ENCODE data around the gene LITAF.

The LITAF gene

DNA sequence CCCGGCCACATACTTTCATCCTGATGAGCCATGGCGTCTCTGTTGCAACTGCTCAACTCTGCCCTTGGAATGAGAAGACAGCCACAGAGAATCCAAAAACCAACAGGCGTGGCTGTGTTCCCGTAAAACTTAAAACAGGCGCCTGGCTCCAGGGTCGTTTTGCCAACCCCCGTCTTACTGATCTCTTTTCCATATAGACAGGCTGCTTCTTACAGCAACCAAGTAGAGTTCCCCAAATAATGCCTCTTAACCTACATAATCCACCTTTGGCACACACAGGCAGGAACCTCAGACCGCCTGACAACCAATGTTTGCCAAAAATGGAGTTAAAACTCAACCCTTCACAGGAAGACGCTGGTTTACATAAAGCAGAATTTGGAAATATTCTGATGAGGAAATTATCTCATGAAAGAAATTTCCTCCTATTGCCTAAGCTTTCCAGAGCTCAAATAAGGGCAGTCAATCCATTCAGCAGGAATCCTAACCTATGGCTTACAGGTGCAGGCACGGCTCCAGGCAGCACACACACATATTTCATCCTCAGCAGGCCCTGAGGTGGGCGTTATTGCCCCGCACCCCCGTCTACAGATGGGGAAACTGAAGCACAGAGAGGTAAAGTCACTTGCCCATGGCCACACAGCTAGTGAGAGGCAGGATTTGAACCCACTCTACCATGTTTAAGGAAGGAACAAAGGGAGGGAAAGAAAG, 35.8 kb downstream of the LITAF start:
- TF ChIP-seq, protein P1, sequence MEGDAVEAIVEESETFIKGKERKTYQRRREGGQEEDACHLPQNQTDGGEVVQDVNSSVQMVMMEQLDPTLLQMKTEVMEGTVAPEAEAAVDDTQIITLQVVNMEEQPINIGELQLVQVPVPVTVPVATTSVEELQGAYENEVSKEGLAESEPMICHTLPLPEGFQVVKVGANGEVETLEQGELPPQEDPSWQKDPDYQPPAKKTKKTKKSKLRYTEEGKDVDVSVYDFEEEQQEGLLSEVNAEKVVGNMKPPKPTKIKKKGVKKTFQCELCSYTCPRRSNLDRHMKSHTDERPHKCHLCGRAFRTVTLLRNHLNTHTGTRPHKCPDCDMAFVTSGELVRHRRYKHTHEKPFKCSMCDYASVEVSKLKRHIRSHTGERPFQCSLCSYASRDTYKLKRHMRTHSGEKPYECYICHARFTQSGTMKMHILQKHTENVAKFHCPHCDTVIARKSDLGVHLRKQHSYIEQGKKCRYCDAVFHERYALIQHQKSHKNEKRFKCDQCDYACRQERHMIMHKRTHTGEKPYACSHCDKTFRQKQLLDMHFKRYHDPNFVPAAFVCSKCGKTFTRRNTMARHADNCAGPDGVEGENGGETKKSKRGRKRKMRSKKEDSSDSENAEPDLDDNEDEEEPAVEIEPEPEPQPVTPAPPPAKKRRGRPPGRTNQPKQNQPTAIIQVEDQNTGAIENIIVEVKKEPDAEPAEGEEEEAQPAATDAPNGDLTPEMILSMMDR (IDR thresholded peaks at IDR 0.05; ENCODE audit: low read depth, low read length, missing control alignments): no peak
- no peak for DNase-seq (ENCODE audit: low read depth)
- no peak overlapping the region for H3K4me3 ChIP-seq (ENCODE audit: low read depth, low read length)

DNA sequence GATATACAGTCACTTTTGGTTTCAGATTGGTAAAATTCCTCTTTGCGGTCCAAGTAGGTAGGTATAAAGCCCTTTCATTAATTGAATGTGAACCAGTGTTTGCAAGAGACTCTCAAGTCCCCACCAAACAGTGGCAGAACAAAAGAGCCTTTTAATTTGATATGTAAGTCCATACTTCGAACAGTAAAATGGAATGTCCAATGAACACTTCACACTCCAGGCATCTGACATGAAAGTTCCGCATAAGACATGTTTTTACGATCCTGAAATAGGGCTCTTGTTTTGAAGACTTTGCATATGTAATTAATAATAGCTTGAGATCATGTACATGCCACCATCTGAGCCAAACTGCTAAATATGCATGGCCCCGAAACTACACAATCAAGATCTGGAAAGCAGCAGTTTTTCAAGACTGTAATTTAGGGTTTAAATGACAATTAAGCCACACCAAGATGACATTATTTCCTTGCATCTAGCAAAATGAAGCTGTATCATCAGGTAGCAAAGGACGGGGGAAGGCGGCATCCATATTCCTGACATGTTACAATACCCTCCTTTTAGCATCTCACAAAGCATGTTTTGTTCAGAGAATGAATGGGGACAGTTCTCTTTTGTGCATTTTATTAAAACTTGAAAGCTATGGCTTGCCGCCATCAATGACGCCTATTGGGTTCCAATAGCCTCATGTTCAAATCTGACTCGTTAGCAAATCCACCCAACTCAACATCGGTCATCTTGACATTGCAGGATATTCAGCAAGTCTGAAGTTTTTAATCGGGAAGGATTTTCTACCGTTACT, 39.4 kb downstream of the LITAF start:
- TF ChIP-seq, protein P1 (IDR thresholded peaks at IDR 0.05; ENCODE audit: low read depth, low read length, missing control alignments): no peak
- DNase-seq (ENCODE audit: low read depth): no peak
- H3K4me3 ChIP-seq (ENCODE audit: low read depth, low read length): no peak overlapping the region

DNA sequence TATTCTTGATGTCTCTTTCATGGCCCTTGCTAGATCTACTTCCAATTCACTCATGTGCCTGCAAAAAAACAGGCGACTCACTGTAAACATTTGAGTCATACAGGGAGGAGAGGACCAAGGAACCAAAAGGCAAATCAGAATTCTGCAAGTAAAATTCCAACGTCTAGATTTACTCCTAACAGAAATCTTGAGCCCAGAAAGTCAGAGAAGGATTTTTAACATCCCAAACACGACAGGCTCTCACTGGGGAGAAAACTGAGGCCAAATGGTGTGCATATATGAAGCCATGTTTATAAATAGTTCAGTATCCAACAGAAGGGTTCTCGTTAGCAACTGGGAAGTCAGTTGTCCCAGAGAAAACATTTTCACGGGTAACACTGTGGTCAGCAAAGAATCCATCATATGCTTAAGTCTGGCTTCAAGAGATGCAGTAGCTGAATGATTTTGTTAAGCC, 40.1 kb downstream of the LITAF start:
- H3K4me3 ChIP-seq (ENCODE audit: low read depth, low read length): no peak overlapping the region
- TF ChIP-seq, protein P1 (IDR thresholded peaks at IDR 0.05; ENCODE audit: low read depth, low read length, missing control alignments): no peak
- DNase-seq (ENCODE audit: low read depth): no peak

DNA sequence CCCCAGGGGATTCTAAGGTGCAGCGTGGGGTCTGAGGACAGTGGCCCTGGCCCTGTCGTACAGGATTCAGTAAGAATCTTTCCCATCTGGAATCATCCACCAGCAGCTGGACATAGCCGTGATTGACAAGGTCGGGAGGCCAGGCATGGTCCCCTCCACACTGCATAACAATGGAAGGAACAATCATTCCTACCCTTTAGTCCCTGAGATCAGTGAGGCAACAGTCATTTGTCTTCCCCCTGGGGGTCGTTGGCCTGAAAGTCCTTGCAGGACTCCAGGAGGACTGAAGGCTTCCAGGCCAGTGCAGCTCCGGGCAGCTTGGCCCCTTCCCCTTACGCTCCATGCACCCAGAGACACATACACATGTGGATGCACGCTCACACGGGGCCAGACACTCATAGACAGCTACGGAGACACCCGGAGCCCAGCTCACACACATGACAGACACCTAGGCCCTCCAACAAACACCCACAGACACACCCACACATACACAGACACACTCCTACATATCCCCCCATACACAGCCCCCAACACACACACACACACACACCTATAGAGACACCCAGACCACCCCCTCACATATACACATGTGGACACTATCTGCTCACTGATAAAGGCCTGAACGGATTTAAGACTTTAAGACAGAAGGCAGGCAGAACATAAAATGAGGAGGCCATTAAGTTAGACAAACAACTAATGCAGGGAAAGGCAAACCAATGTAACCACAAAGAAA, 42.9 kb downstream of the LITAF start:
- no peak overlapping the region for H3K4me3 ChIP-seq (ENCODE audit: low read depth, low read length)
- TF ChIP-seq, protein P1 (IDR thresholded peaks at IDR 0.05; ENCODE audit: low read depth, low read length, missing control alignments): no peak
- DNase-seq (ENCODE audit: low read depth): no peak

DNA sequence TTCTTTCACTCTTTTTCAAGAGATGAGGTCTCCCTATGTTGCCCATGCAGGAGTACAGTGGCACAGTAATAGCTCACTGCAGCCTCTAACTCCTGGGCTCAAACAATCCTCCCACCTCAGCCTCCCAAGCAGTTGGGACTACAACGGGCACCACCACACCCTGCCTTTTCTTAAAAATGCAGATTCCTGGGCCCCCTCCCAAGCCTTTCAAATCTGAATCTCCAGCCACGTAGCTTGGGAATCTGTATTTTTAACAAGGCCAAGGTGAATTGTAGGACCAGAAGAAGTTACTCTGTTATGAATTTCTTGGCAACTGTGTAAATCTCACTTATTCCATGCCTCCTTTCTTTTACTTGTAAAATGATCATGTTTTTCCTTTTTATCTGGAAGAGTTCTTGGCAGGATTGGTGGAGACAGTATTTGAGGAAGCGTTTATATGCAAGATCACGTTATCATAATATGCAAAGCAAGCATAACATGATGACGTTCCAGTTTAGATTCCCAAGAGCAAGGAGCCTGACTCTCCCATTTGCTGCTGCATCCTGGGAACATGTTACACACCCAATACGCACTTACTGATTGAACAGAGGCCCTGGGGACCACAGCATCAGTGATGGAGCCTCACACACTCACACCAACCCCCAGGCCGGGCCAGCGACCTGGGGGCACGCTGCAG, 44.5 kb downstream of the LITAF start:
- no peak overlapping the region for H3K4me3 ChIP-seq (ENCODE audit: low read depth, low read length)
- TF ChIP-seq, protein P1 (IDR thresholded peaks at IDR 0.05; ENCODE audit: low read depth, low read length, missing control alignments): no peak
- DNase-seq (ENCODE audit: low read depth): no peak

DNA sequence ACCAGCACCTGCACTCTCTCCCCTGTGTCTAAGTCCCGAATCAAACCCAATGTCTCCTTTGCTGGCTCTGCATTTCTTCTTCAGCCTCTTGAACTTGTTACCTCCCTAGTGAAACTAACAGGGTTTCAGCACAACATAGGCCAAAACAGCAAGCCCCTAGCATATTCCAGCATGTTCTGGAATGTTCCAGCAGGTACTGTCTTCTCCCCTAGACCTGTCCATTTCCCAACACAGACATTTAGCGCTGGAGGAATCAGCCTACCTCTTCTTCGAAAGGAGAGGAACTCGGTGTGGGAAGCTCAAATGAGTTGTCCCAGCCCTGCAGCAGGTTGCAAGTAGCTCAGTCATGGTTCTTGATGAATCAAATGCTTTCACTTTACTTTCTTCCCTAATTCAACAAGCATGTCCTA, 47.1 kb downstream of the LITAF start:
- TF ChIP-seq, protein P1 (IDR thresholded peaks at IDR 0.05; ENCODE audit: low read depth, low read length, missing control alignments): no peak
- H3K4me3 ChIP-seq (ENCODE audit: low read depth, low read length): no peak overlapping the region
- no peak for DNase-seq (ENCODE audit: low read depth)

All from GM12864 (cell line).